Osteoblast (primary cell): ENCODE results near the gene SERPINI2. TPM values are rescaled to one million over a fixed set of nuclear protein-coding genes. Genes with fewer than 3 reads are reported as not detected.

Experiments
- DNase-seq: peaks from one replicate; pipeline ENCODE4 v3.0.0; 2011; ENCODE audit warnings: low spot score, mixed read lengths; ENCODE audit not compliant: insufficient read length; ENCODE audit errors: missing footprints
- H2AFZ ChIP-seq: 2 replicates; pipeline ENCODE4 v1.6.0; 2011; ENCODE audit warnings: mild to moderate bottlenecking, low read length
- H3K27ac ChIP-seq: 2 replicates; pipeline ENCODE4 v1.5.1; 2011; ENCODE audit warnings: mild to moderate bottlenecking, low read depth, low read length, moderate library complexity
- H3K27me3 ChIP-seq: 2 replicates; pipeline ENCODE4 v1.6.0; 2012; ENCODE audit warnings: mild to moderate bottlenecking, control low read depth, inconsistent platforms, low read length, moderate library complexity; ENCODE audit not compliant: insufficient read depth
- H3K36me3 ChIP-seq: 2 replicates; pipeline ENCODE4 v1.5.1; 2011; ENCODE audit warnings: mild to moderate bottlenecking, low read length, control low read depth, moderate library complexity; ENCODE audit not compliant: insufficient read depth
- H3K4me1 ChIP-seq: 2 replicates; pipeline ENCODE4 v1.5.1; 2011; ENCODE audit warnings: mild to moderate bottlenecking, low read length, control low read depth, moderate library complexity; ENCODE audit not compliant: insufficient read depth
- H3K4me2 ChIP-seq: 2 replicates; pipeline ENCODE4 v1.6.0; 2011; ENCODE audit warnings: mild to moderate bottlenecking, low read length; ENCODE audit not compliant: insufficient read depth
- H3K4me3 ChIP-seq: fragments of 200-600 bp; sonication (generic); 3 replicates; pipeline ENCODE4 v1.5.1; 2012; ENCODE audit warnings: mild to moderate bottlenecking, low read length, inconsistent platforms; ENCODE audit not compliant: insufficient read depth
- H3K79me2 ChIP-seq: 2 replicates; pipeline ENCODE4 v1.6.0; 2012; ENCODE audit warnings: mild to moderate bottlenecking, low read length, control low read depth, inconsistent platforms; ENCODE audit not compliant: insufficient read depth
- H3K9me3 ChIP-seq: 2 replicates; pipeline ENCODE4 v1.5.1; 2011; ENCODE audit warnings: low read depth, low read length, control low read depth
- H4K20me1 ChIP-seq: 2 replicates; pipeline ENCODE4 v1.6.0; 2012; ENCODE audit warnings: mild to moderate bottlenecking, low read length, control low read depth; ENCODE audit not compliant: insufficient read depth
- CTCF ChIP-seq: IDR thresholded peaks from 2 replicates; pipeline ENCODE4 v1.5.1; 2011; ENCODE audit warnings: mild to moderate bottlenecking, low read depth, low read length, moderate library complexity; ENCODE audit errors: extremely low read depth
- total RNA-seq: library from RNA; depleted of rRNA; stranded (reverse); fragments of >200 nt; gene quantifications from 2 replicates; pipeline ENCODE4 v1.2.3, GENCODE V29; 2012

The SERPINI2 gene
- total RNA-seq, 1 donor = not detected

- no peak overlapping the region for H3K4me3 ChIP-seq
- H4K20me1 ChIP-seq = no peaks in the 10 kb centered on the region
- no peaks in the 10 kb centered on the region for H3K79me2 ChIP-seq
- no peaks in the 10 kb centered on the region for H3K9me3 ChIP-seq
- H3K36me3 ChIP-seq = no peaks in the 10 kb centered on the region
- no peak for TF ChIP-seq CTCF
- H3K4me2 ChIP-seq = no peak overlapping the region
- H2AFZ ChIP-seq = no peak overlapping the region
- H3K27me3 ChIP-seq = no peaks in the 10 kb centered on the region
- no peak overlapping the region for H3K27ac ChIP-seq
- no peaks in the 10 kb centered on the region for H3K4me1 ChIP-seq
- no peak for DNase-seq
Measured at GRCh38 chr3:167406876-167407492, 66.9 kb downstream of the SERPINI2 start.

- TF ChIP-seq CTCF = no peak
- Histone ChIP-seq H2AFZ (no peak overlapping the region), H3K4me2 (no peak overlapping the region), H3K27me3 (no peaks in the 10 kb centered on the region), H4K20me1 (no peaks in the 10 kb centered on the region), H3K4me1 (no peaks in the 10 kb centered on the region), H3K27ac (no peak overlapping the region), H3K9me3 (no peaks in the 10 kb centered on the region), H3K79me2 (no peaks in the 10 kb centered on the region), H3K36me3 (no peaks in the 10 kb centered on the region), H3K4me3 (no peak overlapping the region)
- no peak for DNase-seq
Measured at GRCh38 chr3:167397826-167398225, 76.0 kb downstream of the SERPINI2 start.

GRCh38 chr3:167396075-167396474, 77.8 kb downstream of the SERPINI2 start:
- Histone ChIP-seq H3K27ac (no peak overlapping the region), H3K9me3 (no peaks in the 10 kb centered on the region), H3K4me3 (no peak overlapping the region), H3K36me3 (no peaks in the 10 kb centered on the region), H2AFZ (no peak overlapping the region), H3K27me3 (no peaks in the 10 kb centered on the region), H3K79me2 (no peaks in the 10 kb centered on the region), H3K4me2 (no peak overlapping the region), H4K20me1 (no peaks in the 10 kb centered on the region), H3K4me1 (no peaks in the 10 kb centered on the region)
- DNase-seq = no peak
- TF ChIP-seq CTCF = no peak

GRCh38 chr3:167394003-167394402, 79.8 kb downstream of the SERPINI2 start:
- Histone ChIP-seq H3K36me3 (no peaks in the 10 kb centered on the region), H3K4me1 (no peaks in the 10 kb centered on the region), H3K27ac (no peak overlapping the region), H4K20me1 (no peaks in the 10 kb centered on the region), H3K27me3 (no peaks in the 10 kb centered on the region), H2AFZ (no peak overlapping the region), H3K9me3 (no peaks in the 10 kb centered on the region), H3K4me3 (no peak overlapping the region), H3K79me2 (no peaks in the 10 kb centered on the region), H3K4me2 (no peak overlapping the region)
- no peak for TF ChIP-seq CTCF
- DNase-seq = no peak

Other genes with a start within 250 kb of the SERPINI2 start
- gene ZBBX, start 93.7 kb downstream of the SERPINI2 start, total RNA-seq = not detected in 2 replicates
- under 0.01 TPM in 1 of 2 replicates, not detected in the other for gene WDR49, start 179.9 kb upstream of the SERPINI2 start, total RNA-seq